GM21390 (cell line): ENCODE data around the gene NUP98.
"Not testable (repeated sequence)": the region's sequence is repeated elsewhere in the genome, so short reads cannot be mapped to it uniquely, and the experiment has no call there.

Source experiments
- ATAC-seq: cut with Tn5 transposase; IDR thresholded peaks from one replicate; pipeline ENCODE4 v1.9.1; 2021; ENCODE audit not compliant: unreplicated experiment

The NUP98 gene

DNA sequence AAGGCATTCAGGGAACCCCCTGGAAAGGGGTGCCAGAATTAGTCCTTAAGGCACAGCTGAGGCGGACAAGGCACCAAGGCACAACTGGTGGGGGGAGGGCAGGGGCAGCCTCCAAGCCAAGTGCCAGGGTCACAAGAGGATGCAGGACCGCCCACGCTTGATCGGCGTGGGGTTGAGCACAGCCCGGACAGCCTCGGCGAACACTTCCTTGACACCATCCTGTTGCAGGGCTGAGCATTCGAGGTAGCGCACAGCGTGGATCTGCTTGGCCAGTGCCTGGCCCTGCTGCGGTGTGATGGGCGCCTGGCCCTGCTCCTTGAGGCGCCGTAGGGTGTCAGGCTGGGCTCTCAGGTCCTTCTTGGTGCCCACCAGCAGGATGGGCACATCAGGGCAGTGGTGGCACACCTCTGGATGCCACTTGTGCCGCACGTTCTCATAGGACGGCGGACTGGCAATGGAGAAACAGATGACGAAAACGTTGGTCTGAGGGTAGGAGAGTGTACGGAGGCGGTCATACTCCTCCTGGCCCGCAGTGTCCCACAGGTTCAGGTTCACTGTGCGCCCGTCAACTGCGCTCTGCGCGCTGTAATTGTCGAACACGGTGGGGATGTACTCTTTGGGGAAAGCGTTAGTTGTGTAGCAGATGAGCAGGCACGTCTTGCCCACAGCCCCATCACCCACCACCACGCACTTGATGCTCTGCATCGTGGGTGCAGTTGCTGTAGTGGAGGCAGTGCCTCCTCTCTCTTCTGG lies 30.3 kb upstream of the NUP98 start:
- ATAC-seq = no peak

DNA sequence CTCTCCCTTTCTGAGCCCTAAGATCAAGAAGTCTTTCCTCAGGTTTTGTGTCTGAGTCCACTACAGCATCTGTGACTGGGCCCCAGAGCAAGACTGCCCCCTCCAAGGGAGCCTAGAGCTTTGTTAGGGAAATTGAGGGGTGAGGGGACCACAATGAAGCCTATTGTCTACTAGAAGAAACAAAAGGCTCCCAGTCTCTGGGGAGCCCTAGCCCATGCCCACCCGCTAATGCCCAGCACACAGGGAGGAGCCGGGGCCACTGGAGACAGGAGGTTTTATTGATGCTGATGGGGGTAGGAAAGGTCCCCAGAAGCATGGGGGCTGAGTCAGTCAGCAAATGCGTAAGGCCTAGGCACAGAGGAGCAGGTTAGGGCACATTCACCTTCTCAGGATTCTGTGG lies 29.4 kb upstream of the NUP98 start:
- no peak for ATAC-seq

DNA sequence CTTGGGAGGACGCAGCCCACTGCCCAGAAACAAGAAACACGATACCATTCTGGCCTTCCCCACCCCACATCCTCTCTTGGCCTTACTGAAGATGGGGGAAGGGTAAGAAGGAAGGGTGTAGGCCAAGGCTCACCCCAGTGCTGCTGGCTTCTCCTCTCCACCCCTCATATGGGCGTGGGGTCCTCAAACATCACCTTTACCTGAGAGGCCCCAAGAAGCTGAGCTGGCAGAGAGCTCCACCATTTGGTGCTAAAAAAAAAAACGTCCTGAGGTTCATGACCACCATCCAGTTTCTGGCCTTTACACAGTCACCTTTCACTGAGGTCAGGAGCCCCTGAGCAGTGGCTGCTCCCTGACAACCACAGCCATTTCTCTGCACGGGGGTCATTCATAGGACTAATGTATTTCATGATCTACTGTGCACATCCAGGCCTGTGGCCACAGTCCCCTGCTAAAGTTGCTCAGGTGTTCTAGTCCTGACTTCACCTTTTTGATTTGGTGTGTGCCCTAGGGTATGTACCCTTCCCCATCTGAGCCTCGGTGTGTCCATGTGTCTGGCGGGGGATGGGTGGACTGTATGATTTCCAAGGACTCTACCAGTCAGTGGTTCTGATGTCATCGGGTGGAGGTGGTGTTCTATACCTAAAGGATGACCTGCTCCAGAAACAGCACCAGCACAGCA lies 28.3 kb upstream of the NUP98 start:
- ATAC-seq = no peak

DNA sequence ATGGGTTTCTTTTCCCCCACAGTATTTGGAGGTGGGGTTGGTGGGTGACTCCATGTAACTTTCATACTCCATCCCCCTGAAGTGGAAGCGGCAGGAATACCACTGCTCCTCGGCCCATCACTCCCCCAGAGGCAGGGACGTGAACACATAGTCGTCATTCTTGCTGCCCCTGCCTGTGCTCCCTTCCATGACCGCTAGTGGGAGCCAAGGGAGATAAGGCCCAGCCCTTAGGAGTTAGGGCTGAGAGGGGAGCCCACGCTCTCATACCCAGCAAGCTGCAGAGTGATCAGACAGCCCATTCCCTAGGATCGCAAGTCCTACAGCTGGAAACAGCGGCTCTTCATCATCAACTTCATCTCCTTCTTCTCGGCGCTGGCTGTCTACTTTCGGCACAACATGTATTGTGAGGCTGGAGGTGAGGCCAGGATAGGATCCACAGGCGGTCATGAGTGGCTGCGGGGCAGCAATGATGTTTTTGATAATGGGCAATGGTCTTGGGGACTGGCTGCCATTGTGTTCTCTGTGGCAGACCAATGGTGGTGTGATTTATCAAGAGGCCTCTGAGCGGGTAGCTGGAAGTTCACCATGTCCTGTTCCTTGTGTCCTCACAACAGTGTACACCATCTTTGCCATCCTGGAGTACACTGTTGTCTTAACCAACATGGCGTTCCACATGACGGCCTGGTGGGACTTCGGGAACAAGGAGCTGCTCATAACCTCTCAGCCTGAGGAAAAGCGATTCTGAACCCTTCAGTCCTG lies 27.5 kb upstream of the NUP98 start:
- peak; percentile 87 for ATAC-seq

DNA sequence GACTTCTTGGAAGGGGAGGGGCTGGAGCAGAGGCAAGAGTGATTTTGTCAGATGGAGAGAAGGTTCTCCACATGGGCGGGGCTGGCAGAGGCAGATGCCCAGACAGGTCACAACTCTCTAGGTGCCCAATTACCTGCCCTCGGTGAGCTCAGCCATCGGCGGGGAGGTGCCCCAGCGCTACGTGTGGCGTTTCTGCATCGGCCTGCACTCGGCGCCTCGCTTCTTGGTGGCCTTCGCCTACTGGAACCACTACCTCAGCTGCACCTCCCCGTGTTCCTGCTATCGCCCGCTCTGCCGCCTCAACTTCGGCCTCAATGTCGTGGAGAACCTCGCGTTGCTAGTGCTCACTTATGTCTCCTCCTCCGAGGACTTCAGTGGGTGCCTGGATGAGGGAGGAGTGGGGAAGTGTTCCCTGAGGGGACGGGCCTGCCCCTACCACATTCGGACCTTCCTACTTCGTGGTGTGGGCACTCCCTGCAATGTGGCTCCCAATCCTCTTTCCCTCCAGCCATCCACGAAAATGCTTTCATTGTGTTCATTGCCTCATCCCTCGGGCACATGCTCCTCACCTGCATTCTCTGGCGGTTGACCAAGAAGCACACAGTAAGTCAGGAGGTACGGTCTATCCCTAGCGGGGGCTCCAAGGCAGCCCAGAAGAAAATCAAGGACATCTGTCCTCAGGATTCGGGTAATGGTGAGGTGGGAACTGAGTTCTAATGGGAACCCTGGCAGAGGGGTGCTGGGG lies 26.6 kb upstream of the NUP98 start:
- ATAC-seq = no peak

DNA sequence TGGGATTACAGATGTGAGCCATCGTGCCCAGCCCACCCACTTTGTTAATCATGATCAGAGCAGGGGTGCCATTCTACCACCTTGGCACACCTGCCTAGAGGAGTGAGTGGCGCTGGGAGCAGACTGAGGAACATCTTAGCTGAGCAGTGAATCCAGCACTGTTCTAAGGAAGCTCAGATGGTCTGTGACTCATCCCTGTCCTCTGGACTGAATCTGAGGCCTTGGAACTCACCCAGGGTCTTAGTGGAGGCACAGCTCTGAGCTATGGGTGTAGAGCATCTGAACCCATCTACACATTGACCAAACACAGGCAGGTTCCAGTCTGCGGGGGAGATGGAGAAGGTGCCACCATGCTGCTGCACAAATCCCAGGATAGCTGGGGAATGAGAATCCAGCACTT lies 25.9 kb upstream of the NUP98 start:
- ATAC-seq = no peak

DNA sequence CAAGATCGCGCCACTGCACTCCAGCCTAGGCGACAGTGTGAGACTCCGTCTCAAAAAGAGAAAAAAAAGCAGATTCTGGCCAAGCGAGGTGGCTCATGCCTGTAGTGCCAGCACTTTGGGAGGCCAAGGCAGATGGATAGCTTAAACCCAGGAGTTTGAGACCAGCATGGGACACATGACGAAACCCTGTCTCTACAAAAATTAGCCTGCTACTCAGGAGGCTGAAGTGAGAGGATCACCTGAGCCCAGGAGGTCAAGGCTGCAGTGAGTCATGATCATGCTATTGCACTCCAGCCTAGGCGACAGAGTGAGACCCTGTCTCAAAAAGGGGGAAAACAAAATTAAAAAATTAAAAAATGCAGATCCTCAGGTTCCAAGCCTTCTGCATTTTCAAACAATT lies 25.0 kb upstream of the NUP98 start:
- ATAC-seq = no peak

DNA sequence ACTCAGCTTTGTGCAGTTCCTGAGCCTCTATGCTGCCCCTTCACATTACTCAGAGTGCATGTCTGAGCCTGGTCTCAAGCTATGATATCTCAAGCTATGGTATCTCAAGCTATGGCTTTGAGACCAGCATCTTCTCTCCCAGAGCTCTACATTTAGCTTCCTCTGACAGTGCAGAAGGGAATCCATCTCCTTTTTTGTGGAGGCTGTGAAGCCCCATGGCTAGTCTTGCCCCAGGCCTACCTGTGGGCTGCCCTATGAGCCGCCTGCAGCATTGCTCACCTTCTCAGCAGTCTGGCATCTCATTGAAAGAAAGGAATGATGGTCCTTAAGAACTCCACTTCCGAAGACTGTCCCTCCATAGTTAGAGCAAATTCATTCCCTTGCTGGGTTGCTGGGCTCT lies 23.6 kb upstream of the NUP98 start:
- no peak for ATAC-seq

DNA sequence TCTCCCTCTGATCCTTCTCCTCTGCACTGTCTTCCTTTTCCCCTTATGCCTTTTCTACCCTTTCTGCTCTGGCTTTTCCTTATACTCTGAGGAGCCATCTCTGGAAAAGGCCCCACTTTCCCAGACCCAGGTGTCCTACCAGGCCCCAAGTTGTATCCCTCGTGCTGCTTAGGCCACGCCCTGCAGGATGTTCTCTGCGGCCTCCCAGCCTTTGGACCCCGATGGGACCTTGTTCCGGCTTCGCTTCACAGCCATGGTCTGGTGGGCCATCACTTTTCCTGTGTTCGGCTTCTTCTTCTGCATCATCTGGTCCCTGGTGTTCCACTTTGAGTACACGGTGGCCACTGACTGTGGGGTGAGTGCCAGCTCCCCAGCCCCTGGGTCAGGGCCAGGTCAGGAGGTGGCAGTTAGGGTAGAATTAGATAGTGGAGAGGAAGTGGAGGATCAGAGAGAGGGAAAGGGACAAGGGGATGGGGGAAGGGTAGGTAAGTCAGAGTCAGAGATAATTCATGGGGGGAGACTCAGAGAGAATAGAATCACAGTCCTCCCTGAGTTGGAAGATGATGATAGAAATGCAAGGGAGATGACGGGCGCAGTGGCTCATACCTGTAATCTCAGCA lies 19.9 kb upstream of the NUP98 start:
- ATAC-seq = no peak

DNA sequence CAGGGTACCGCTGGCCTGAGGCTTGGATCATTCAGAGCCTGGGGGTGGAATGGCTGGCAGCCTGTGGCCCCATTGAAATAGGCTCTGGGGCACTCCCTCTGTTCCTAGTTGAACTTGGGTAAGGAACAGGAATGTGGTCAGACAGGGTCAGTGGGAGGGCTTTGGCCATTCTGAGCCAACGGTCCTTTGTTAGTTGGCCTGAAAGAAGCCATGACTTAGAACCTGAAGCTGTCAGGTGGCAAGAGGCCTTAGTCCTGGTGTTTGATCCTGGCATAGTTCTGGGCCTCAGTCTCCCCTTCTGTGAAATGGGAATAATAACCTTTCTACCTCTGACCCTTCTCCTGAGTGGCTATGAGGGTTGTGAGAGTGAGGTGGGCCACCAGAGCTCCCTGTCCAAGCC lies 19.3 kb upstream of the NUP98 start:
- ATAC-seq = no peak

DNA sequence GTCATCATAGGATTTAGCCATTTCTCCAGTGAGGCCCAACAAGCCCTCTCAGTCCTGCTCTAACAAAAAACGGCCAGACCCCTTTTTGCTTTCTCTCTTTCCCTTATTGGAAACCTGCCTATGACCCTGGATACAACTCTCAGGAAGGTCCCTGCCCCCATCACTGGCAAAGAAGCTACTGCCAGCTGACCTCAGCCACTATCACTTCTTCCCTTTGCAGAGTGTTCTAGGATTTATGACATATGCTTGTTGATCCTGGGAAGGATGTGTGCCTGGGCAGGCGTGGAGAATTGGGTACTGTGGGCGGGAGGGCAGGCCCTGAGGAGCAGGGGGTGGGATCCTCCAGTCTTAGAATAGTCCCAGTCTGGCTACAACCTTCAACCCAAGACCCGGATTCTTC lies 18.5 kb upstream of the NUP98 start:
- no peak for ATAC-seq

DNA sequence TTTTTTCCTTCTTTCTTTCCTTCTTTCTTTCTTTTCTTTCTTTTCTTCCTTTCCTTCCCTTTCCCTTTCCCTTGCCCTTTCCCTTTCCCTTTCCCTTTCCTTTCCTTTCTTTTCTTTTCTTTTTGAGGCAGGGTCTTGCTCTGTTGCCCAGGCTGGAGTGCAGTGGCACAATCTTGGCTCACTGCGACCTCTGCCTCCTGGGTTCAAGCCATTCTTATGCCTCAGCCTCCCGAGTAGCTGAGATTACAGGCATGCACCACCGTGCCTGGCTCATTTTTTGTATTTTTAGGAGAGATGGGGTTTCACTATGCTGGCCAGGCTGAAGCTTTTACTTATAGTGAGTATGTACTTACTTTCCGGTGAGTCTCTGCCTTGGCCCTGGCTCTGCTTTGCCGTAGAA lies 17.5 kb upstream of the NUP98 start:
- not testable (repeated sequence) for ATAC-seq

DNA sequence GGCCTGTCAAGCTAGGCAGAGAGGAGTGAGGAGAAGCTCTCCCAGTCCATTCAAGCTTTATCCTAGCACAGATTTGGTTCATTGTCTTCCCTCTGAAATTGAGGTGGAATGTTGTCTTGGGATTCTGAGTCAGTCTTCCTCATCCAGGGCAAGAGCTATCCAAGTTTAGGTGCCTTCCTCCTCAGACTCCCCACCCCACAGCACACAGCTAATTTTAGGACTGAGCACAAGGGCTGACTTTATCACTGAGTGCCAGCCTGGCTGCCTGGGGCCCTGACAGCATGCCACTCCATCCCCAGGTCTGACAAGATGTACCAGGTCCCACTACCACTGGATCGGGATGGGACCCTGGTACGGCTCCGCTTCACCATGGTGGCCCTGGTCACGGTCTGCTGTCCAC lies 13.6 kb upstream of the NUP98 start:
- no peak for ATAC-seq

DNA sequence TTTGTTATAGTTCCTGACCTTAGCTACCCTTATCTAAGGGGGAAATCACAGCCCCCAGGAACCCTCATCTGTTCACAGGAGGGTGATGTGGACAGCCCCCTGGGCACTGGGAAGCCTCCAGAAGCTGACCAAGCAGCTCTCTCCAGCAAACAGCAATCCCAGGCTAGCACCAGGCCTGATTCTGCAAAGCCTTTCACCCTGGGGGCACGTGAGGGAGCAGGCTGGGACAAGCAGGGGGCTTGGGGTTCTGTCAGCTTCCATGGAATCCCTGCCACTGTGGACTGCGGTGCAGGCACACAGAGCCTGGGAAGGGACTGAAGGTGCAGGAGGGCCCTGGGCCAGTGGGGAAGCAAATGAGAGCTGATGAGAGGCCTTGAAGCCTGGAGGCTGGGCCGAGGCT lies 13.1 kb upstream of the NUP98 start:
- no peak for ATAC-seq

DNA sequence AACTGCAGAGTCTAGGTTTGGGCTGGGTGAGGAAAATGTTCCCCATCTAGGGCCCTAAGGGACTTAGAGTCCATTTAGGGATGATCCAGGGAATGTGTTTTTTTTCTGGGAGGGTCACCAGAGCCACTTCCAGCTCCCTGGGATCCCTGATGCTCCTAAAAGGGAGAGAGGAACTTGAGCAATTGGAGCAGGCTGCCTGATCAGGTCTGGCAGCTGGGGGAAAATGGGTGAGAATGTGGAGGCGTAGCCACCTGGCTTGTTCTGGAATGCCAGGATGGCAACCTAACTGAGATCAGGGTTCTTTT lies 12.2 kb upstream of the NUP98 start:
- ATAC-seq = no peak

DNA sequence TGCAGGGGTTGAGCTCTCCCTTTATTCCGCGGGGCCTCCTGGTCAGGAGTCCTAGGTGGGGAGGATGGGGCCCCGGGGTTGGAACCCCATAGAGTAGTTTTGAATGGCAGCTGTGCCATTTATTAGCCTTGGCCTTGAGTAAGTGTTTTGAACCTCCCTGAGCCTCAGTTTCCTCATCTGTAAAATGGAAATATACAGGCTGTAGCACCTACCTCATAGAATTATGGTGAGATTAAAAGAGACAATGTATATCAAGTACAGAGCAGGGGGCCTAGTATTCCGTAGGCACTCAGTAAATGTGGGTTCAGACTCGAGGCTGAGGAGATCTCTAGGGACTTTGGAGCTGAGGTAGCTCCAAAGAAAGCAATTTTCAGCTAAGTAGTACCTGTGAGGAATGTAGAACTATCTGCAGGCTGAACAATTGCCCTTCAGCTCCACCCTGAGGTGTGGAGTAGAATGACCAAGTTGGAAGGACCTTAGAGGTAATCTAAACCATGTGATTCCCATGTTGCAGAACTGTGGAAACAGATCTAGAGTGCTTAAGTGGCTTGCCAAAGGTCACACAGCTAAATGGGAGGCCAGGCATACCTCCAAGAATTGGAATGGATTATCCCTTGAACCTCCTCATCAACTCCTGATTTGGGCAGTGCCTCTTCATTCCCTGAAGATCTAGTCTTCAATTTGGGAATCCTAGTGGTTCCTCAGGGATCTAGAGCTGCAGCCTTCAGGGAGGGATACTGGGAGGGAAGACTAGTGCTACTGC lies 11.7 kb upstream of the NUP98 start:
- ATAC-seq = peak; percentile 85

DNA sequence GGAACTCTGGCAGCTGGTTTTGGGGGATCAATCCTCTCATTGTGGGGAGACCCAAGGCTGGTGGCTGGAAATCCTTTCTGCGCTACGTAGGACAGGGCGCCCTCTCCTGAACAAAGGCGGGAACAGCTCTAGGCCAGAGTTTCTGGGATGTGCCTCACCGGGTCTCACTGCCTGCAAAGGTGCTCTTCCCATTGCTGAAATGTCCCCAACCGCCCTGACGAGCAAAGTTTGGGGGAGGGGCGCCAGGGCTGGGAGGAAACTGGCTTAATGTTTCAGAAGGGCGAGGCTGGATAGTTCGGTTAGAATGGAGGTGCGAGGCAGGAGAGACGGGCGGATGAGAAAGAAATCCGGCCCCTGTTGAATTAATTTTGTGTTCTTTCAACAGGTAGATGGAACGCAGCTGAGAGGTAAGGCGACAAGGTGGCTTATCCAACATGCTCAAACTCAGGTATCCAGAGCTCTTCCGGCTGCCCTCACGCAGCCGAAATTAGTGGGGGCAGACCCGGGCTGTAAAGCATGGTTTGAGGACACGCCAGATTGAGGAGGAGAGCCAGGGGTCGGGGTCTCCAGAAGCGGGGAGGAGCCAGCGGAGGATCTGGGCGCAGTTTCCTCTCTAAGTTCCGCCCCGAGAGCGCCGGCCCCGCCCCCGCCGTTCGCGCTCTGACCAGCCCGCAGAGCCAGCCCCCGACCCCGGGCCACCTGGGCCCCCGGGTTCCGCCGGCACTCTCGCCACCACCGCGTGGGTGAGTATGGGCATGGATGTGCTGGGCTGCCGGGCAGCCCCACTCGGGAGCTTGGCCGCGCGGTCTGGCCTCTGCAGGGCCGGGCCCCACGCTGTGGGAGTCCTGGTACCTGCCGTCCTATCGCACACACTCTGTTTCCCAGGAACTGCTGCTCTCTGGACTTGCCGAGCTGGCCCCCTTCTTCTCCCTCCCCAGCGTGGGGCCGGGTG lies 10.8 kb upstream of the NUP98 start, which contains the start of gene PGAP2:
Gene PGAP2 (plus strand): TSS at position 652 of the 952 bp plus-strand sequence. CDS start 2,700 bp downstream, outside the sequence.
- peak; percentile 61 for ATAC-seq

DNA sequence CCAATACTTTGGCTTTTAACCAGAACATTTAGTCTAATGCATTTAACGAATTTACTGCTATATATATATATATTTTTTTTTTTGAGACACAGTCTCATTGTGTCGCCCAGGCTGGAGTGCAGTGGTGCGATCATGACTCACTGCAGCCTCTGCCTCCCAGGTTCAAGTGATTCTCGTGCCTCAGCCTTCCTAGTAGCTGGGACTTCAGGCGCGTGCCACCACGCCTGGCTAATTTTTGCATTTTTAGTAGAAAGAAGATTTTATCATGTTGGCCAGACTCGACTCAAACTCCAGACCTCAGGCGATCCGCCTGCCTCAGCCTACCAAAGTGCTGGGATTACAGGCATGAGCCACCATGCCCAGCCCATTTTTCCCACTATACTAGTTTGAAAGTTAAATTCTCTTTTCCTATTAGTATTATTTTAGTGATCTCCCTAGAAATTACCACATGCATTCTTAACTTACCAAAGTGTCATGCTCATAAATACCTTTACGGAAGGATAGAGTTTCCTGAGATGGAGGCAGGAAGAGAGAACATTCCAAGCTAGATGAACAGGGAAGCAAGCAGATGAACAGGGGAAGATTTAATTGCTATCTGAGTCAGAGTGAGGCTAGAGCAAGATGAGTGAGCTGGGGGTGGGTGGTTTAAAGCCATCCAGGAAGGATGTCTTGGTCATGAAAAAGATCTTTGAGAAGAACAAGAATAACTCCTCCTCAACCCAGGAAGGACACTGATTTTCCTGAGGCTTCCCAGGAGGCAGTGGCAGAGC lies 6.6 kb upstream of the NUP98 start:
- ATAC-seq = no peak
